SJSA1 (cell line): ENCODE measurements around the gene ZSWIM6. TPM values are rescaled to one million over a fixed set of nuclear protein-coding genes. Genes with fewer than 3 reads are reported as not detected.
A peak's percentile ranks its signal among the peaks of the same experiment; 100 is the strongest.

Source experiments
- DNase-seq, 2 experiments: peaks; one replicate each; pipeline ENCODE4 v3.0.0-alpha.2; 2015 to 2020; ENCODE audit warnings: low spot score in 2 of 2, low read depth in 1 of 2
- H3K27ac ChIP-seq: fragments of 250-450 bp; sonication (Bioruptor Pico); 2 replicates; pipeline ENCODE4 v1.5.1; 2020; ENCODE audit warnings: mild to moderate bottlenecking, moderate library complexity
- H3K27me3 ChIP-seq: fragments of 250-450 bp; sonication (Bioruptor Pico); replicated peaks from 2 replicates; pipeline ENCODE4 v1.5.1; 2020; ENCODE audit warnings: mild to moderate bottlenecking, moderate library complexity
- H3K36me3 ChIP-seq: fragments of 250-450 bp; sonication (Bioruptor Pico); 2 replicates; pipeline ENCODE4 v1.5.1; 2020; ENCODE audit warnings: mild to moderate bottlenecking
- H3K4me1 ChIP-seq: fragments of 250-450 bp; sonication (Bioruptor Pico); replicated peaks from 2 replicates; pipeline ENCODE4 v1.6.1; 2021; ENCODE audit warnings: mild to moderate bottlenecking
- H3K4me3 ChIP-seq: fragments of 250-450 bp; sonication (Bioruptor Pico); 2 replicates; pipeline ENCODE4 v1.5.1; 2020; ENCODE audit warnings: mild to moderate bottlenecking
- H3K9me3 ChIP-seq: fragments of 250-450 bp; sonication (Bioruptor Pico); replicated peaks from 2 replicates; pipeline ENCODE4 v1.5.1; 2020; ENCODE audit warnings: mild to moderate bottlenecking
- total RNA-seq: library from RNA; depleted of rRNA; stranded (reverse); fragments of >200 nt; shearing (Covaris generic); gene quantifications from 2 replicates; pipeline ENCODE4 v1.2.3, GENCODE V29; 2014; rRNA removed

The ZSWIM6 gene
- total RNA-seq, result 5.7 and 13.1 TPM in 2 replicates

DNA sequence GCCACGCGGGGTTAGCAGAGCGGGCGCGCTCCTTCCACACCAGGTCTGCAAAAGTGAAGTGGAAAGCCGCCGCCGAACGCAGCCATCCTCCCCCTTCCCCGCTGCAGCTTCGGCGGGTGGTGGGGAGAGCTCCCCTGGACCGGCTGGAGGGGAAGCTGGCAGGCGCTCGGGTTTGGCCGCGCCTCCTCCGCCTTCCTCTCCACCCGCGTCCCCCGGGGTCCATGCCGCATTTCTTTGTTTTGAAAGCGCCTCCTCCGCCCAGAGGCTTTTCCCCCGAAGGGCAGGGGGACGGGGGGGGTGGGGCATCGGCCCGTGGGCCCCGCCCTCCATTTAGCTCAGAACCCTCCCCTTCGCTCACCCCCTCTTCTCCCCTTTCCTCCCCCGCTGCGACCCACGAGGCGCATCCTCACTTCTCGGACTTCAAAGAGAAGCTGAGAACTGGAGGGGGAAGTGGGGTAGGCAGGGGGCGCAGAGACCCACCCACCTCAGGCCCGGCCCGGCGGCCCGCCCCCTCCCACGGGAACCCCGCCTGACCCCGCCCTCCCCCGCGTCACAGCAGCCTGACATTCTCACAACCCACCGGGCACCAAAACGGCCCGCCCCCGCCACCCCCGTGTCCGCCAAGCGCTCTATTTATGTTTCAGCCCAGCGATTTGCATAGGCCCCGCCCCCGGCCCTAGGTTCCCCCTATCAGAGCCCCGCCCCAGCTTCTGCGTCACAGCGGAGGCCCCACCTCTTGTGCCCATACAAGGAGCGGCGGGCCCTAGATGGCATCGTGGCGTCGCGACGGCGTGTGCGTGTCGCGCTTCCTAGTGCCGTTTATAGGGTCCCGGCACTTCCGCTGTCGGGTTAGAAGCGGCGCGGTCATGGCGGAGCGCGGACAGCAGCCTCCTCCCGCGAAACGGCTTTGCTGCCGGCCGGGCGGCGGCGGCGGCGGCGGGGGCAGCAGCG lies at the start of gene ZSWIM6:
Gene ZSWIM6 (plus strand): TSS at position 852 of the 951 bp plus-strand sequence. CDS start 15 bp downstream, at position 867.
- H3K4me3 ChIP-seq, result peak within 1 kb of the TSS; percentile 90
- H3K27me3 ChIP-seq, result no peaks in the 10 kb centered on the region
- DNase-seq, result peak; percentile 93 to 99
- peaks cover 30% of the 10 kb centered on the region for H3K36me3 ChIP-seq
- peaks cover 39% of the 10 kb centered on the region for H3K4me1 ChIP-seq
- peak within 1 kb of the TSS; percentile 72 for H3K27ac ChIP-seq
- H3K9me3 ChIP-seq, result 0 out of 2 replicates have a peak, but pooled peaks cover 3% of the 10 kb centered on the region

DNA sequence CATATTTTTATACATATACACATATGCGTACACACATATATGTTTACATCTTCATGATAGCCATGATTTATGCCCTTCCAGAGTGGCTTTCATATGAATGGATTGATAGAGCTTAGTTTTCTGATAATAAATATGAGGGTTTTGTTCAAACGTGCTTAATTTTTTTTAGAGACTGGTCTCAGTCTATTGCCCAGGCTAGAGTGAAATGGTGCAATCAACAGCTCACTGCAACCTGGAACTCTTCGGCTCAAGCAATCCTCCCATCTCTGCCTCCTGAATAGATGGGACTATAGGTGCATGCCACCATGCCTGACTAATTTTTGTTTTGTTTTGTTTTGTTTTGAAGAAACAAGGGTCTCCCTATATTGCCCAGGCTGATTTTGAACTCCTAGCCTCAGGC lies 48.6 kb upstream of the ZSWIM6 start:
- H3K36me3 ChIP-seq, result no peaks in the 10 kb centered on the region
- H3K4me1 ChIP-seq, result peaks cover 16% of the 10 kb centered on the region
- no peak overlapping the region for H3K27ac ChIP-seq
- no peak overlapping the region for H3K4me3 ChIP-seq
- no peaks in the 10 kb centered on the region for H3K9me3 ChIP-seq
- H3K27me3 ChIP-seq, result no peaks in the 10 kb centered on the region
- DNase-seq, result no peak

DNA sequence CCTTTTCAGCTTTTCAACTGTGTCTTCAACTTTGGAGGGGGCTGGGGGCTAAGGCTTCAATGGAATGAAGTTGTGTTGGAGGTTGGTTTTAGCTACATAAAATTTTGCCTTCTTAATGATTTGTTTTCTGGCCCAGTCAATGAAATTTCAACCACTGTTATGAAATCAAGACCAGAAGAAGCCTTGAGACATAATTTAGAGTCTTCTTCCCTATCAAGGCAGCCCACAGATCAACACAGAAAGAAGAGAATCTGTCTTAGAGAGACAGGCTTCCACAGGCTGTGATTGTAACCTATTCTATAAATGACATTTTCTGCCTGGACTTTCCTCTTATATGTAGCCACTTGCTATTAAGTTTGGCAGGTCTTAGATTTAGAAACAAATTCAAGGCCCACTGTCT lies 46.5 kb upstream of the ZSWIM6 start:
- Histone ChIP-seq H3K27ac (no peak overlapping the region), H3K4me3 (no peak overlapping the region), H3K36me3 (no peaks in the 10 kb centered on the region; the same call in 1 of the 2 replicates), H3K4me1 (peaks cover 17% of the 10 kb centered on the region), H3K9me3 (no peaks in the 10 kb centered on the region), H3K27me3 (no peaks in the 10 kb centered on the region)
- no peak for DNase-seq

DNA sequence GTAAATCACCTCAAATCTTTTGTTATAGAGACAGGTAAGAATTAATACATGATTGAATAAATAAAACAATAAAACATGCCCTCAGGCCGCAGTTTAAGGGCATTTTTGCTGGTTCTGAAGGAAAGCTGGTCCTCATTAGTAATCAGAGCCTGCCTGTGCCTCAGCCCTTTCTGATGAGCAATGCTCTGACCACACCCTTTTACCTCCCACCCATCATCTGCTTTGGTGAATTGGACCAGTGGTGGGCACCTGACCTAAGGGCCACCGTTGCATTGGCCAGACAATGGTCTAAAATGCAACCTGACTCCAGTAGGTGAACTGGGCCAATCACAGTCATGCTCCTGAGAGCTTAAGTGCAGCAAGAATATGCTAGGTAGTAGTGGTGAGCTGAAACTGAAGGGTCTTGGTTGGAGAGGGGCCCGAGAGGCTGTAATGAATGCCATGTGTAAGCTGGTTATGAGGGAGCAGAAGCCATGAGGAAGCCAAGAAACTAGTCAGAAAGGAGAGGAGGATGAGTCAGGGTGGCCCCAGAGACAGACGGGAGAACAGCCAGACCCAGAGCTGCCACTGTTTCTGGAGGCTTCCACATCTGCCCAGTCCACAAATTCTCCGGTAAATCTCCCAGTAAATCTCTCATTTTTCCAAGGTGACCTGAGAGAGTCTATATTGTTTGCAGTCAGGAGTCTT lies 45.5 kb upstream of the ZSWIM6 start:
- Histone ChIP-seq H3K27me3 (no peaks in the 10 kb centered on the region), H3K9me3 (no peaks in the 10 kb centered on the region), H3K36me3 (no peaks in the 10 kb centered on the region; the same call in 1 of the 2 replicates), H3K27ac (no peak overlapping the region), H3K4me3 (no peak overlapping the region), H3K4me1 (peaks cover 18% of the 10 kb centered on the region)
- no peak for DNase-seq

DNA sequence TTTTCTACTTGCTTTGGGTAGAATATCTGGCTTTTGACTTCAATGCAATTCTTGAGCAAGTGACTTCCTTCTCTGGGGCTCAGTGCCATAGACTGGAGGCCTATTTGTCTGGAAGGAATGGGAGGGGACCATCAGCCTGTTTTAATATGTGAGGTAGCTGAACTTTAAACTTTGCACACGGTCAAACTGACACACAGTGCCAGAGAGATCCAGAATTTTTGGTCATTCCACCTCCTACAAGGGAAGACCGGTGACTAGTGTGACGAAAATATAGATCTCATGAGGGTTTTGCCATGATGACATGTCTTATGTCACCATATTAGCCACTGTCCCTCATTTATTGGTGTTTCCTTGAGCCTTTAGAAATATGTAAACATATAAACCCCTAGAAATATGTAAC lies 44.6 kb upstream of the ZSWIM6 start:
- Histone ChIP-seq H3K4me3 (no peak overlapping the region), H3K36me3 (no peaks in the 10 kb centered on the region; the same call in 1 of the 2 replicates)
- DNase-seq, result no peak

DNA sequence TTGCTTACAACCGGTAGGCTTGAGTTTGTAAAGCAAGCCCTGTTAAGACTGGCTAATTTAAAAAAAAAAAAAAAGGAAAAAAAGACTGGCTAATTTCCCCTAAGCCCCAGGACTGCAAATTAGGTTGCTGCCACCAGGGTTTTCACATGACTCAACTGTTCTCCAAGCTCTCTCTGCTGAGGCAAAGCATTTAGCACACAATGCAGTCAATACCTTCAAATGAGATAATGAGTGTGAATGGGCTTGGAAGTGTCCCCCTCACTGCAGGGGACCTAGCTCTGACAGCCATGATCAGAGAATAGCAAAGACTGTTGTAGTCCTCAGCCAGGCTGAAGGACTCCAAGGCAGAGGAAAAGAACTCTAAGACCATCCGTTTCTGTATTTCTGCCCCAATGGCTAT lies 42.8 kb upstream of the ZSWIM6 start:
- peaks cover 11% of the 10 kb centered on the region for H3K36me3 ChIP-seq
- H3K4me3 ChIP-seq, result no peak overlapping the region
- H3K27ac ChIP-seq, result no peak overlapping the region

More for the DNA sequence above, 44.6 kb upstream of the ZSWIM6 start:
- Histone ChIP-seq H3K9me3 (no peaks in the 10 kb centered on the region), H3K27me3 (no peaks in the 10 kb centered on the region), H3K4me1 (peaks cover 18% of the 10 kb centered on the region), H3K27ac (no peak overlapping the region)

DNA sequence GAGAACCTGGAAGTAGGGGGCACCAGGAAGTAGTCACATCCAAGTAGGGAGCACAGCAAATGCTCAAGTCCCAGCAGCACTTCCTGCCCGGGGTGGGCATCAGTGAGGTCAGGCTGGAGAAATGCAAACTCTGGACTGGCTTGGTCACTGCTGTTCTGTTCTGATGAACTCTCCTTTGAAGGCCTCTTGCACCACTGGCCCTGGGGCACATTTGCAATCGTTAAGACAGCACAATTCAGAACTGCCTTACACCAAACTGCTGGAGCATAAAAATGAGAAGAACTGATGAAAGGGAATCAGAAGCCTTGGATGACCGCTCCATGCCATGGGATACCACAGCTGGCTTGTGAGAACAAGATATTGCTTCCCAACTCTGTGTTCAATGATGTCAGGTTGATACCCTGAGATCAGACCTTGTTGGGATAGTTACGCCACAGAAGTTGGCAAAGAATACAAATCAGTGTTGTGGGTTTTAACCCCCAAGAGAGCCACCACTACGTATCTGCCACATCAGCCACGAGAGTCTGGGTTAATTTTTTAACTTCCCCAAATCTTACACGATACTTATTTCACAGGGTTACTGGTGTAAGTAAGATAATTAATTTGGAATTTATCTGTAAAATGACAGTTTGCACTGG lies 42.3 kb upstream of the ZSWIM6 start:
- Histone ChIP-seq H3K36me3 (peaks cover 11% of the 10 kb centered on the region), H3K27ac (no peak overlapping the region; the same call in 1 of the 2 replicates), H3K27me3 (no peaks in the 10 kb centered on the region), H3K4me3 (no peak overlapping the region), H3K9me3 (no peaks in the 10 kb centered on the region), H3K4me1 (peaks cover 18% of the 10 kb centered on the region)
- no peak for DNase-seq

More for the DNA sequence above, 42.8 kb upstream of the ZSWIM6 start:
- Histone ChIP-seq H3K4me1 (peaks cover 18% of the 10 kb centered on the region), H3K27me3 (no peaks in the 10 kb centered on the region), H3K9me3 (no peaks in the 10 kb centered on the region)
- no peak for DNase-seq

DNA sequence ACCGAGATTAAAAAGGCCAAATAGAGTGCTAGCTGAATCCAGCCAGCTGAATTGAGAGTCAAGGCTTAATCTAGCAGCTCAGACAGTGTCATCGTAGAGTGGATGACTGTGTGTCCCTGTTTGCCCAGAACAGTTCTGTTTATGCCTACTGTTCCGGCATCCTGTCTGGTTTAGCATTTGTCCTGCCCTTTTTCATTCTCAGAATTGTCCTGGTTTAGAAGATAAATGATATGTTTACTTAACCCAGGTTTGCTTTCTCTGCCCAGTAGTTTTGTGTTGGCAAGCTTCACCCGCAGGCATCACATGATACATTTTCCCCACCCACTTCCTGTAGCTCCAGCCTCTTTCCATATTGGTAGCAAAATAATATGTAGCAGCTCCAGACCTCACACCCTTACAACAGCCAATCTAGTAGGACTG lies 41.3 kb upstream of the ZSWIM6 start:
- H3K36me3 ChIP-seq, result peaks cover 11% of the 10 kb centered on the region
- peak overlapping the region; percentile 17; the same call in 1 of the 2 replicates for H3K27ac ChIP-seq
- peaks cover 18% of the 10 kb centered on the region for H3K4me1 ChIP-seq
- H3K27me3 ChIP-seq, result no peaks in the 10 kb centered on the region
- H3K9me3 ChIP-seq, result no peaks in the 10 kb centered on the region
- no peak overlapping the region for H3K4me3 ChIP-seq
- DNase-seq, result peak; percentile 53 to 68

DNA sequence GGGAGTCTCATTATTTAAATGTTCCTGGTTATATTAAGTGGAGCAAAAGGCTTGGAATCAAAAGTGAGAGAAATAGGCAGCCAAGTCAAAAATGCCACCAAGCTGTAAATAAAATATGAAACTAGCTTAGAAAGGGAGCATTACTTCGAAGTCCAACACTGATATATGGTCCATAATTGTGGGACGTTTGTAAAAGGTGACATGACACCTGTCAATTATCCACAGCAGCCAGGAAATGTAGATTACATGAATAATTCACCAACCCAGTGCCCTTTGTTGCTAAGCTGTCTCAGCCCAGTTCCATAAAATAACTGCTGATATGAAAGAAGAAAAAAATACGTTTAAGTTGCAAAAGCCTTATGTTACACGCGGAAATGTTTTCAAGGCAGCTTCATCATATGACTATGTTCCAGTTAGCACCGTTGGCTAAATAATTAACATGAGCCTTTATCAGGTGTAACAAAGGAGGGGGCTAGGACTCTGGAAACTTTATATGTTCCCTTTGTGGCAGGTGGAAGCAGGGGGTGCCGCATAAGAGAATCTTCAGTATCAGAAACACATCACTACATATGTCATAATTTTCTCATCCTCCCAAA lies 39.9 kb upstream of the ZSWIM6 start:
- H3K27ac ChIP-seq, result no peak overlapping the region
- no peak overlapping the region for H3K4me3 ChIP-seq
- DNase-seq, result no peak
- no peaks in the 10 kb centered on the region for H3K27me3 ChIP-seq
- peaks cover 18% of the 10 kb centered on the region for H3K4me1 ChIP-seq
- no peaks in the 10 kb centered on the region for H3K9me3 ChIP-seq
- peaks cover 11% of the 10 kb centered on the region for H3K36me3 ChIP-seq

DNA sequence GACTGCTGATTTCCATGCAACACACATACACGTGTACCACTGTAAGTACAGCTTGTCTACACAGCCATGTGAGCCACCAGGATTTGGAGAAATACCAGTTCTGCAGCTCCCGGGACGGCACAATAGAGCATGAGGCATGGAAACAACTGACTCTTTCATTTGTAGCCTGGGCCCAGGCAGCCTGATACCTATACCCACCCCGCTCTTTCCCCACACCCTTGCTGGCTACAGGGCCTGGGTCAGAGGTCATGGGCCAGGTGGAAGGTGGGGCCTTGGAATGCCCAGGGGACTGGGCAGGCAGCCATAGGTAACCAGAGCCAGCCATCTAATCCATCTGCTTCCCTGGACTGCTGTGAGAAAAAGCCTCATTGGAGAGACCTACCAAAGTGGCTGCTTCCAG lies 39.0 kb upstream of the ZSWIM6 start:
- H3K9me3 ChIP-seq, result no peaks in the 10 kb centered on the region
- H3K27ac ChIP-seq, result no peak overlapping the region
- H3K36me3 ChIP-seq, result peaks cover 11% of the 10 kb centered on the region
- H3K4me3 ChIP-seq, result no peak overlapping the region
- no peak for DNase-seq
- no peaks in the 10 kb centered on the region for H3K27me3 ChIP-seq
- peaks cover 18% of the 10 kb centered on the region for H3K4me1 ChIP-seq

DNA sequence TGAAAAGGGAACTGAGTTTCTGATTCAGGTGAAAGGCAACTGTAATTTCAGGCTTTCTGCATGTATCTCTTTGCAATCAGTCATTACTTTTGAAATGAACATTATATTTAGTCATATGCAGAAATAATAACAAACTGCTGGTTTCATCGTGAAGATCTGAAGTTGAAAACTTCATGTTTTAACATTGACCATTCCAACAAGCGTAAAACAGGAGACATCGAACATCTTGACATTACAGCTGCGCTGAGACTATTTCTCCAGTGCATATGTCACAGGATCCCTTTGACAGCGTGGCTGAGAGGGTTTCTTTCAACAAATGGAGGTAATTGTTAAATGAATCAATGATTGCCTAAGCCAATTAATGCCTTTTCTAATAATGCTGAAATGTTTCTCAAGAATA lies 38.2 kb upstream of the ZSWIM6 start:
- Histone ChIP-seq H3K27ac (no peak overlapping the region), H3K4me1 (peaks cover 25% of the 10 kb centered on the region), H3K36me3 (peaks cover 11% of the 10 kb centered on the region), H3K27me3 (no peaks in the 10 kb centered on the region), H3K4me3 (no peak overlapping the region), H3K9me3 (no peaks in the 10 kb centered on the region)
- DNase-seq, result no peak

DNA sequence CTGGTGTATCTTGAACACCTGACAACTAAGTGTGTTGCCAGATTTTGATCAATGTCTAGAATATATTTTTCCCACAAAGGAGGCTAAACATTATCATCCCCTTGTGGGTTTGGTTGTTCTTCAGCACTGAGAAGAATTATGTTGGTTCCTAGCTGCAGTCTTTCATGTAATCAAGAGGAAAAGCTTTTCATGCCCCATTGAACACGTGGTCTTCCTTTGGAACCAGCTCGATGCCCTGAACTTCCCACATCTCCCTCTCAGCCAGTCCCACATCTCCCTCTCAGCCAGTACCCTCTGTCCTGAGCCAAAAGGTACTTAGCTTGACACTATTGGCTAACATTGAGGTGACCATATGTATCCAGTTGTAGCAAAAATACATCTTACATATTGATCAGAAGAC lies 36.7 kb upstream of the ZSWIM6 start:
- Histone ChIP-seq H3K4me1 (peaks cover 32% of the 10 kb centered on the region), H3K9me3 (no peaks in the 10 kb centered on the region), H3K36me3 (peaks cover 11% of the 10 kb centered on the region), H3K27me3 (no peaks in the 10 kb centered on the region), H3K27ac (no peak overlapping the region), H3K4me3 (no peak overlapping the region)
- no peak for DNase-seq

DNA sequence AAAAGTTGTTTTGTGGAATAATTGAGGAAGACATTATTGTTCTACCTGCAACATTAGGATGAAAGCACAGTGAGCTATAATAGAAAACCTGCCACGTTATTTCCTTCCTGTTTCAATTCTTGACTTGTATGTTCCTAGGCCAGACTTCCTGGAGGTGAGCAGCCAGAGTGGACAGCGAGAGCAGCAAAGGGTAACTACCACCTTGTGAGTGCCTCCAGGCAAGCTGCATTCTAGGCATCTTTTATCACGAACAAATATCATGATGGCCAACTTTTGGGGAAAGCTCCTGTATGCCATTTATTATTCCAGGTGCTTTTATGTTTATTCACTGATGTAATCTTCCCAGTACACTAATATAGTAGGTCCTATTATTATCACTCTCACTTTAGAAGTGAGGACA lies 34.0 kb upstream of the ZSWIM6 start:
- no peaks in the 10 kb centered on the region for H3K9me3 ChIP-seq
- H3K4me3 ChIP-seq, result no peak overlapping the region
- no peaks in the 10 kb centered on the region for H3K27me3 ChIP-seq
- peaks cover 48% of the 10 kb centered on the region for H3K4me1 ChIP-seq
- no peak overlapping the region for H3K27ac ChIP-seq
- no peak for DNase-seq
- peaks cover 10% of the 10 kb centered on the region for H3K36me3 ChIP-seq
